ENCODE measurements around the gene TTPAL.

- TF ChIP-seq, protein P1, sequence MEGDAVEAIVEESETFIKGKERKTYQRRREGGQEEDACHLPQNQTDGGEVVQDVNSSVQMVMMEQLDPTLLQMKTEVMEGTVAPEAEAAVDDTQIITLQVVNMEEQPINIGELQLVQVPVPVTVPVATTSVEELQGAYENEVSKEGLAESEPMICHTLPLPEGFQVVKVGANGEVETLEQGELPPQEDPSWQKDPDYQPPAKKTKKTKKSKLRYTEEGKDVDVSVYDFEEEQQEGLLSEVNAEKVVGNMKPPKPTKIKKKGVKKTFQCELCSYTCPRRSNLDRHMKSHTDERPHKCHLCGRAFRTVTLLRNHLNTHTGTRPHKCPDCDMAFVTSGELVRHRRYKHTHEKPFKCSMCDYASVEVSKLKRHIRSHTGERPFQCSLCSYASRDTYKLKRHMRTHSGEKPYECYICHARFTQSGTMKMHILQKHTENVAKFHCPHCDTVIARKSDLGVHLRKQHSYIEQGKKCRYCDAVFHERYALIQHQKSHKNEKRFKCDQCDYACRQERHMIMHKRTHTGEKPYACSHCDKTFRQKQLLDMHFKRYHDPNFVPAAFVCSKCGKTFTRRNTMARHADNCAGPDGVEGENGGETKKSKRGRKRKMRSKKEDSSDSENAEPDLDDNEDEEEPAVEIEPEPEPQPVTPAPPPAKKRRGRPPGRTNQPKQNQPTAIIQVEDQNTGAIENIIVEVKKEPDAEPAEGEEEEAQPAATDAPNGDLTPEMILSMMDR (conservative IDR thresholded peaks at IDR 0.05) = no peak
- TF ChIP-seq ZFX (IDR thresholded peaks at IDR 0.05) = no peak
Measured at GRCh38 chr20:44485830-44486198, 10.1 kb downstream of the TTPAL start.
